Right ventricle myocardium inferior (tissue), 1 donor: ENCODE measurements around the gene KCNQ2. TPM values are rescaled to one million over a fixed set of nuclear protein-coding genes. Genes with fewer than 3 reads are reported as not detected.

Experiments
- ATAC-seq: fragments of 200-7000 bp; cut with Tn5 transposase; one replicate; pipeline ENCODE4 v1.9.1; 2020; ENCODE audit warnings: mild to moderate bottlenecking, moderate library complexity
- DNase-seq: peaks from one replicate; pipeline ENCODE4 v3.0.0; 2021; ENCODE audit errors: missing footprints
- intact Hi-C: fragments of 100-400 bp; cut with DNase I; formaldehyde crosslinking; loops from one replicate; pipeline ENCODE4 v1.11.0; 2022
- total RNA-seq: library from RNA; stranded (reverse); fragmentation: NEBNext Ultra II Directional; extraction: Animal tissue kit (Norgen Biotek cat#: 25700); gene quantifications from one replicate; pipeline ENCODE4 v1.2.1, GENCODE V29; 2021
- donor health status: DM: no; HTN: yes; CAD: no; lungs with severe emphysema.

KCNQ2 gene
- total RNA-seq, 1 donor from 2014 or later: 1.8 TPM

DNA sequence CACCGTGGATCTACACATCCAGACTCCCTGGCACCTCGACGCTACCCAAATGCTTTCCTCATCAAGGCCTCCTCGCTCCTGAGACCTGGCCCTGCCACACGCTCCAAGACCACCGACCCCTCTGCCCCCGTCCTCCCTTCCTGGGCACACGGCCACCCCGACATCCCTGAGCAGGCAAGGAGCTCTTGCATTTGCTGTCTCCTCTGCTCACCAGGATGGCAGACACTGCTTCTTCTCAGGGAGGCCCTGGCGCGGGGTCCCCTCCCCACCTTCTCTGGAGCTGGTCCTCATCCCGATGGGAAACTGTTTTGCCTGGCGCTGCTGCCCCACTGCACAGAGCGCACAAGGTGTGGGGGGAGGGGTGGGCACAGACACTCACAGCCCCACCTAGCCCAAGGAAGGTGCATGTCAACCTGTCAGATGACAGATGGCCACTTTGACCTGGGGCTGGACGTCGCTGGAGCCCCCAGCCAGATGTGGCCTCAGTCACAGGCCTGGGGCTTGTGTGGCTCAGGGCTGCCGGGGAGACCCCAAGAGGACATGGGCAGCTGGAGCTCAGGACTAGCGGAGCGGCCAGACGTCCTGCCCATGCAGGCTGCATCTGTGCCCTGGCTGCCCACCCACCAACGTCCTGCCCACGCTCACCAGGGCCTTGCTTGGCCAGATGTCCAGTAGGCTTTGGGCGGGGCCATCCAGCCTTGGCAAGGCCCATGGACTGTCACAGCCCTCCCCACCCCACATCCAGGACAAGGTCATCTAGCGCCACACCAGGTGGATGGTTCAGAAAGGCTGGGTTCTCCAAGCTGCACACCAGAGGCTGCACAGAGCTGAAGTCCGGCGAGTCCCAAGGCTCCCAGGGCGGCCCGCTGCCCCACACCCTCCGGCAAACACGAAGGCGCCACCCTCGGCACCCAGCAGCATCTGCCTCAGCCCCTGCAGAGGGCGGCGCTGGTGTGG is 6.2 kb upstream of the KCNQ2 start:
- no peak for DNase-seq
- intact Hi-C loops: no loop called here
- no peak for ATAC-seq

DNA sequence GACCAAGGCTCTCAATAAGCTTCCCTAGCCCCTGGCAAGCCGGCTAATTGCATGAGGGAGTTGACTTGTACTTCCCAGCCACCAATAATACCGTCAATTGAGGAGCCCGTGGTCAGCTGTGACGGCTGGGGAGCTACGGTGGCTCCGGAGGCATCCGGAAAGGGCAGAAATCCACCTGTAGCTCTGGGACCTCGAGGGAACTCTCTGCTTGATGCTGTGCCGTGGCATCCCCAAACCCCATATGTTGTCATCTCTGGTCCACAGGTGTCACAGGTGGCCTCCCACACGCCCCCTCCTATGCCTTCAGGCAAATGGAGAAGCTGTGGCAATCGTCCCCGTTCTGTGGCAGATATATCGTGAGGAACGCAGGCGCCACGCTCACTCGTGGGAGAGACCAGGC is 5.5 kb upstream of the KCNQ2 start:
- DNase-seq: no peak
- ATAC-seq: no peak
- intact Hi-C loops: no loop called here

GRCh38 chr20:63477061-63477616 is 4.7 kb upstream of the KCNQ2 start:
- DNase-seq (no peak), ATAC-seq (no peak)
- intact Hi-C loops: no loop called here

GRCh38 chr20:63475209-63475608 is 2.8 kb upstream of the KCNQ2 start:
- ATAC-seq: no peak
- DNase-seq: no peak
- intact Hi-C loops: no loop called here

- DNase-seq (no peak), ATAC-seq (no peak)
- intact Hi-C loops: no loop called here
Observed at GRCh38 chr20:63473555-63474449, 1.3 kb upstream of the KCNQ2 start.

DNA sequence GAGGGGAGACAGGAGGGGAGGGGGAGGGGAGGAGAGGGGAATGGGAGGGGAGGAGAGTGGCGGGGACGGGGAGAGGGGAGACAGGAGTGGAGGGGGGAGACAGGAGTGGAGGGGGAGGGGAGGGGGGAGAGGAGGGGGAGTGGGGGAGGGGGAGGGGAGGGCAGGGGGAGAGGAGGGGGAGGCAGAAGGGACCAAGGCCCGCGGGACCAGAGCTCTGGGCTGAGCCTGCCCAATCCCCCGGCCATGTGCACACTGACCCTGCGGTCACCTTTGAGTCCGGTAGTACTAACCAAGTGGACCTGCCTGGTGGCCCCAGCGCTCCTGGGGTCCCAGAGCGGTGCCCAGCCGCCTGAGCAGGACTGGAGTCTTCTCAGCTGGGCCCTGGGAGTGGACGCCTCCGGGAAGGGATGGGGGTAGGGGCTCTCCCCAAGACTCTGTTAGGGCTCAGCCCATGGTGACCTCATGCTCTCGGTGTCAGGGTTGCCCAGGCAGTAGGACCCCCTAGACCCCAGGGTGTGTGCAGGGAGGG is 471 bp upstream of the KCNQ2 start:
- no peak for DNase-seq
- intact Hi-C loops: no loop called here
- ATAC-seq: no peak

DNA sequence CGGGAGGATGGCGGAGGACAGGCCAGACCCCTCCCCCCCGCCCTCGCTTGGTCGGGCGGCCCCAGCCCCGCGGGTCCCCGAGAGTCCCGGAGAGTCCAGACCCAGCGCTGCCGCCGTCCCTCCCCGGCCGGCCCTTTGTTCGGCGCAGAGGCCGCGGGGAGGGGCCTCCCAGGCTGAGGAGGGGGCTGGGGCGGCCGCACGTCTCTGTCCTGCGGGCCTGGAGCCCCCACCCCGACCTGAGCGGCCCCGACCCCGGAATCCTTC is 806 bp downstream of the KCNQ2 start:
- intact Hi-C loops: no loop called here
- ATAC-seq: no peak
- DNase-seq: no peak

GRCh38 chr20:63471002-63471716 is 1.3 kb downstream of the KCNQ2 start:
- intact Hi-C loops: no loop called here
- no peak for DNase-seq
- no peak for ATAC-seq

- no peak for ATAC-seq
Observed at GRCh38 chr20:63470410-63470809, 2.0 kb downstream of the KCNQ2 start.

GRCh38 chr20:63469713-63470101 is 2.7 kb downstream of the KCNQ2 start:
- ATAC-seq: no peak
- DNase-seq: no peak
- intact Hi-C loops: no loop called here

More at GRCh38 chr20:63470410-63470809, 2.0 kb downstream of the KCNQ2 start:
- intact Hi-C loops: no loop called here
- no peak for DNase-seq

- DNase-seq (no peak), ATAC-seq (no peak)
- intact Hi-C loops: no loop called here
Observed at GRCh38 chr20:63469019-63469712, 3.3 kb downstream of the KCNQ2 start.

DNA sequence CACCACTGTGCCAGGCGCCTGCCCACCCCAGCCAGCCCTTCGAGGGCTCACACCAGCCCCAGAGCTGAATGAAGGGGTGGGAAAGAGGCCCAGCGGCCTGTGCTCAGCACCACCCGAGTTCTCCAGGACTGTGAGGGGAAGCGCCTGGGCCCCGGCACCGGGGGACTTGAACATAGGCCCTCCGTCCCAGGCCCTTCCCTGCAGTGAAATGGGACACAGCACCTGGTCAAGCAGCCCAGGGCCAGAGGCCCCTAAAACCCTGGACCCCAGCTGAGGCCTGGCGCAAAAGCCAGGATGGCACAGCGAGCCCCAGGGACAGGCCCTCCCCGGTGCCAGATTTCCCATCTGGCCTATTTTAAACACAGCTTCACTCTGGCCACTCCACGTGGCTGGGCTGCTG is 4.0 kb downstream of the KCNQ2 start:
- no peak for ATAC-seq
- intact Hi-C loops: no loop called here
- DNase-seq: no peak

- no peak for DNase-seq
- intact Hi-C loops: no loop called here
- no peak for ATAC-seq
Observed at GRCh38 chr20:63467294-63468083, 5.0 kb downstream of the KCNQ2 start.

DNA sequence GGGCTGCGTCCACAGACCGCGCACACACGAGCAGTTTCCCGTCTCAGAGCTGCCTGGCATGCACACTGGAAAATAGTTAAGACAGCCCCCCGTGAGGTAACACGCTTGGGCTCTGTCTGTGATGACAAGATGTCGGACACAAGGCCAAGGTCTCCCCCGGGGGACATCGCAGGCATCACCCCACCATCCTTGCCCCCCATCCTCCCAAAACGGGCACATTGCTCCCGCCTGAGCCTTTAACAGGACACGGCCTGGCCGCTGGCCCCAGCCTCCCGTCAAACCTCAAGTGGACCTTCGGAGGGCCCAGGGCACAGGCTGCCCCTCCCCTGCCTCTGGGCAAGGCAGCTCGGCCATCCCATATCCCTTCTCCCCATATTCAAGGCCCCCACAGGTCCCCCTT is 5.6 kb downstream of the KCNQ2 start:
- intact Hi-C loops: no loop called here
- ATAC-seq: no peak
- DNase-seq: no peak

- intact Hi-C loops: no loop called here
- DNase-seq: no peak
- no peak for ATAC-seq
Observed at GRCh38 chr20:63466250-63466825, 6.1 kb downstream of the KCNQ2 start.

GRCh38 chr20:63465380-63466249 is 6.8 kb downstream of the KCNQ2 start:
- ATAC-seq (no peak), DNase-seq (no peak)
- intact Hi-C loops: no loop called here
